Gastrocnemius medialis (tissue), 4 donors: ENCODE data around the gene JMJD7. TPM values are rescaled to one million over a fixed set of nuclear protein-coding genes. Genes with fewer than 3 reads are reported as not detected.

ENCODE experiments used
- ATAC-seq, 2 donors: fragments of 150-250 bp; one replicate each; pipeline ENCODE4 v1.9.1; 2016
- DNase-seq, 2 donors: peaks; one replicate each; pipeline ENCODE4 v3.0.0-alpha.2; 2019
- H3K27ac ChIP-seq, 4 donors: fragments of 200-600 bp; sonication (generic); 1 replicate in 1 of 4; 2 replicates in 3 of 4; pipeline ENCODE4 v1.5.1; 2016 to 2018; ENCODE audit warnings: mild to moderate bottlenecking in 2 of 4, moderate library complexity in 1 of 4
- H3K27me3 ChIP-seq, 3 donors: fragments of 200-600 bp; sonication (generic) in 2 of 3; 1 replicate in 1 of 3; 2 replicates in 2 of 3; pipeline versions ENCODE4 v1.5.1 to v1.6.0; 2016 to 2019; ENCODE audit warnings: mild to moderate bottlenecking in 1 of 3, moderate library complexity in 1 of 3
- H3K36me3 ChIP-seq, 2 donors: fragments of 200-600 bp; sonication (generic) in 1 of 2; one replicate each; pipeline ENCODE4 v1.5.1; 2017 to 2018
- H3K4me1 ChIP-seq, 2 donors: fragments of 200-600 bp; sonication (generic) in 1 of 2; one replicate each; pipeline ENCODE4 v1.5.1; 2016 to 2017; ENCODE audit warnings: mild to moderate bottlenecking in 2 of 2
- H3K4me3 ChIP-seq, 4 donors: fragments of 200-600 bp; sonication (generic) in 3 of 4; 1 replicate in 1 of 4; 2 replicates in 3 of 4; pipeline ENCODE4 v1.5.1; 2016 to 2019; ENCODE audit warnings: mild to moderate bottlenecking in 2 of 4
- H3K9me3 ChIP-seq, 3 donors: fragments of 200-600 bp; sonication (generic) in 2 of 3; 1 replicate in 1 of 3; 2 replicates in 2 of 3; pipeline ENCODE4 v1.5.1; 2016 to 2019
- CTCF ChIP-seq, 5 experiments: fragments of 450-650 bp in 3 of 5; fragments of 200-600 bp in 2 of 5; sonication (generic) in 2 of 5; IDR thresholded peaks in 4 of 5; conservative IDR thresholded peaks in 1 of 5; 1 replicate in 4 of 5; 2 replicates in 1 of 5; pipeline ENCODE4 v1.5.1; 2016 to 2019; ENCODE audit warnings: antibody characterized with exemption in 5 of 5, mild to moderate bottlenecking in 3 of 5, moderate library complexity in 3 of 5
- POLR2A ChIP-seq, 2 donors: fragments of 450-650 bp; IDR thresholded peaks; one replicate each; pipeline ENCODE4 v1.6.1; 2017; ENCODE audit warnings: antibody characterized with exemption in 2 of 2, mild to moderate bottlenecking in 2 of 2, moderate library complexity in 2 of 2
- in situ Hi-C, 4 donors: fragments of 200-750 bp; cut with MboI; loops; one replicate each; pipeline versions ENCODE4 v1.15.0 to v1.8.0; 2017; ENCODE audit warnings: low sequenced_read_pairs in 4 of 4
- intact Hi-C: fragments of 100-400 bp; cut with DNase I; formaldehyde crosslinking; loops from one replicate; pipeline ENCODE4 v1.15.1; 2023; ENCODE audit warnings: low total_unique reads
- total RNA-seq, 4 donors: library from RNA; depleted of rRNA; stranded (reverse); fragments of >200 nt; gene quantifications; one replicate each; pipeline versions ENCODE4 v1.1.0 to v1.2.3, GENCODE V29; 2016

Gene JMJD7
- total RNA-seq, 4 donors from 2014 or later: 1.7 to 7.6 (median 3.9) TPM

DNA sequence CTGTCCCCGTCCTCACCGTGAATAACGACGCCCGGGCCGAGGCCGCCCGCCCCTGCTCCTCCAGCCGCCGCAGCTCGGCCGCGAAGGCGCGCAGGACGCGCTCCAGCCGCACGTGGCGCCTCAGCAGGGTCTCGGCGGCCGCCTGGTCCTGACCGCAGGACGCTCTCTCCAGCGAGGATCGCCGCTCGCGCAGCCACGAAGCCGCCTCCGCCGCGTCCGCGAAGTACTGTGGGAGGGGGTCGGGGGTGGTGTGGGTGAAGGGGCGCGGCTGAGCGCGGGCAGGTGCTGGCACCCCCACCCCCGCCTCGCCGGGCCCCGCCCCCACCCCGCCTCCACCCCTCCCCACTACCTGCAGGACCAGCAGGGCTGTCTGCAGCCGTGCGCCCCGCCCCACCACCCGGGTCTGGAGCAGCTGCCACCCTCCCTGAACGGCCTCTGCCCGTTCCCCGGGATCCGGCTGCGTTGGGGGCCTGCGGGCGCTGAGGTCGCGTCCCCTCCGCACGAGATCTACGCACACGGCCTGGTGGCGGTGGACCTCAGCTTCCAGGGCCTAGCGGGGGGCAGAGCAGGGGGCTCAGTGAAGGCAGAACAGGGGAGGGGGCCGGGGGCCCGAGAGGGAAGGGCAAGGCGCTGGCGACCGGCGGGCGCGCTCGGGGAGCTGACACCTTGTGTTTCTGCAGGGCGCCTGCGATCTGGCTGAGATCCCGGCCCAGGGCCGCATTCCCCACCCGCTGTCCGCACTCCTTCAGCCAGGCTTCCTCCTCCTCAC is 54.2 kb downstream of the JMJD7 start:
- Histone ChIP-seq H3K9me3 (no peaks in the 10 kb centered on the region), H3K4me3 (peak overlapping the region; percentile 34 to 46 (median 40)), H3K36me3 (no peaks in the 10 kb centered on the region), H3K27me3 (no peaks in the 10 kb centered on the region), H3K27ac (no peak overlapping the region), H3K4me1 (peaks cover 3 to 7% of the 10 kb centered on the region in 2 donors)
- in situ Hi-C loops (no loop called here), intact Hi-C loops (no loop called here)
- ATAC-seq (peak in 1 of 2 donors; percentile 30), DNase-seq (no peak)
- TF ChIP-seq CTCF (IDR thresholded peaks at IDR 0.05 in 4 of 5, conservative IDR thresholded peaks at IDR 0.05 in 1 of 5) (no peak), POLR2A (IDR thresholded peaks at IDR 0.05) (no peak)

- no peaks in the 10 kb centered on the region for H3K36me3 ChIP-seq
- intact Hi-C loops (no loop called here), in situ Hi-C loops (no loop called here)
- H3K4me1 ChIP-seq: peaks cover 3 to 7% of the 10 kb centered on the region in 2 donors
- no peaks in the 10 kb centered on the region for H3K27me3 ChIP-seq
- H3K9me3 ChIP-seq: no peaks in the 10 kb centered on the region
- peak overlapping the region; percentile 34 to 46 (median 40) for H3K4me3 ChIP-seq
- H3K27ac ChIP-seq: no peak overlapping the region
- ATAC-seq (no peak), DNase-seq (no peak)
- TF ChIP-seq CTCF (IDR thresholded peaks at IDR 0.05 in 4 of 5, conservative IDR thresholded peaks at IDR 0.05 in 1 of 5): no peak
- no peak for TF ChIP-seq POLR2A (IDR thresholded peaks at IDR 0.05)
Observed at GRCh38 chr15:41882689-41883483, 55.0 kb downstream of the JMJD7 start.

GRCh38 chr15:41883484-41883825 is 55.6 kb downstream of the JMJD7 start:
- ATAC-seq: no peak
- in situ Hi-C loops: no loop called here
- H3K27ac ChIP-seq: no peak overlapping the region

DNA sequence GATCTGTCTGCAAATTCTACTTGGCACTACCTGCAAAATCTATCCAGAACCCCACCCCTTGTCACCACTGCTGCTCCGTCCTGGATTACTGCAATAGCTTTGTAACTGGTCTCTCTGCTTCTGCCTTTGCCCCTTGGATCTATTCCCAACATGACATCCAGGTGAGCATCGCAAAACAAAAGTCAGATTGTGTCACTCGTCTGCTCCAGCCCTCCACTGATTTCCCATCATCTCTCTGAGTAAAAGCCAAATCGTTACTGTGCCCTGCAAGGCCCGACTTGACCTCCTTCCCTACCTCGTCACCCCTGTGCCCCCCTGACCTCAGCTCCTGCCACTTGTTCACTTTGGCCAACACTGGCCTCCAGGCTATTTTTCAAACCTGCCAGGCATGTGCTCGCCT is 56.6 kb downstream of the JMJD7 start:
- no peaks in the 10 kb centered on the region for H3K9me3 ChIP-seq
- no peaks in the 10 kb centered on the region for H3K36me3 ChIP-seq
- ATAC-seq: no peak
- DNase-seq: no peak
- no peak overlapping the region for H3K4me3 ChIP-seq
- TF ChIP-seq POLR2A (IDR thresholded peaks at IDR 0.05): no peak
- no peak for TF ChIP-seq CTCF (IDR thresholded peaks at IDR 0.05 in 4 of 5, conservative IDR thresholded peaks at IDR 0.05 in 1 of 5)
- no peaks in the 10 kb centered on the region for H3K27me3 ChIP-seq
- in situ Hi-C loops (no loop called here), intact Hi-C loops (no loop called here)
- peaks cover 0 to 7% of the 10 kb centered on the region in 2 donors for H3K4me1 ChIP-seq
- H3K27ac ChIP-seq: no peak overlapping the region

More at GRCh38 chr15:41883484-41883825, 55.6 kb downstream of the JMJD7 start:
- Histone ChIP-seq H3K4me1 (peaks cover 1 to 7% of the 10 kb centered on the region in 2 donors), H3K4me3 (no peak overlapping the region), H3K36me3 (no peaks in the 10 kb centered on the region), H3K27me3 (no peaks in the 10 kb centered on the region), H3K9me3 (no peaks in the 10 kb centered on the region)
- DNase-seq: no peak
- intact Hi-C loops: no loop called here
- TF ChIP-seq CTCF (IDR thresholded peaks at IDR 0.05 in 4 of 5, conservative IDR thresholded peaks at IDR 0.05 in 1 of 5) (no peak), POLR2A (IDR thresholded peaks at IDR 0.05) (no peak)
